Naive thymus-derived CD4-positive, alpha-beta T cell (primary cell): ENCODE results near the gene ZMAT3. TPM values are rescaled to one million over a fixed set of nuclear protein-coding genes. Genes with fewer than 3 reads are reported as not detected.
A peak's percentile ranks its signal among the peaks of the same experiment; 100 is the strongest.
"Not testable (repeated sequence)": the region's sequence is repeated elsewhere in the genome, so short reads cannot be mapped to it uniquely, and the experiment has no call there.

Experiments
- ATAC-seq: fragments of 150-1000 bp; cut with Tn5 transposase; 2 replicates; pipeline ENCODE4 v1.10.0; 2021; ENCODE audit warnings: mild to moderate bottlenecking, moderate library complexity
- CTCF ChIA-PET: fragments of 350-600 bp; sonication (Branson Sonifier 250); formaldehyde crosslinking; loops from one replicate; lab custom pipeline; 2021; ENCODE audit warnings: antibody characterized with exemption; lab: Charles Lee
- POLR2A ChIA-PET: fragments of 350-600 bp; sonication (Branson Sonifier 250); formaldehyde crosslinking; loops from one replicate; lab custom pipeline; 2021; ENCODE audit warnings: antibody characterized with exemption, inconsistent platforms; lab: Charles Lee
- DNase-seq, 9 donors: peaks; one replicate each; pipeline versions ENCODE4 v3.0.0 to v3.0.0-alpha.2; 2020 to 2022; ENCODE audit warnings: mixed read lengths in 1 of 9
- H3K27ac ChIP-seq: one replicate; pipeline ENCODE4 v1.7.0; 2013; ENCODE audit warnings: mild to moderate bottlenecking, low read depth, low read length, moderate library complexity
- H3K27me3 ChIP-seq, 2 donors: one replicate each; pipeline ENCODE4 v1.7.0; 2013; ENCODE audit warnings: low read length in 2 of 2, mild to moderate bottlenecking in 2 of 2, moderate library complexity in 2 of 2; ENCODE audit not compliant: control insufficient read depth in 2 of 2, insufficient read depth in 2 of 2
- H3K36me3 ChIP-seq, 3 experiments: 1 replicate in 2 of 3; 2 replicates in 1 of 3; pipeline ENCODE4 v1.7.0; 2013; ENCODE audit warnings: low read length in 3 of 3, mild to moderate bottlenecking in 3 of 3, moderate library complexity in 1 of 3; ENCODE audit not compliant: insufficient read depth in 3 of 3, control insufficient read depth in 2 of 3
- H3K4me1 ChIP-seq, 2 donors: one replicate each; pipeline ENCODE4 v1.7.0; 2013; ENCODE audit warnings: low read length in 2 of 2, mild to moderate bottlenecking in 2 of 2, moderate library complexity in 1 of 2; ENCODE audit not compliant: control insufficient read depth in 2 of 2, insufficient read depth in 2 of 2
- H3K4me3 ChIP-seq: 2 replicates; pipeline ENCODE4 v1.7.0; 2013; ENCODE audit warnings: mild to moderate bottlenecking, low read length
- H3K9me3 ChIP-seq, 3 experiments: 1 replicate in 2 of 3; 2 replicates in 1 of 3; pipeline ENCODE4 v1.7.0; 2013; ENCODE audit warnings: low read length in 3 of 3; ENCODE audit not compliant: control insufficient read depth in 2 of 3
- H3K27ac Mint-ChIP-seq, 9 donors: one replicate each; pipeline ENCODE4 v1.8.0; 2020 to 2022; ENCODE audit warnings: mixed read lengths in 9 of 9, mild to moderate bottlenecking in 8 of 9, moderate library complexity in 5 of 9, inconsistent platforms in 2 of 9
- H3K27me3 Mint-ChIP-seq, 5 donors: one replicate each; pipeline ENCODE4 v1.8.0; 2021 to 2022; ENCODE audit warnings: mixed read lengths in 5 of 5, mild to moderate bottlenecking in 1 of 5
- H3K36me3 Mint-ChIP-seq, 5 donors: one replicate each; pipeline ENCODE4 v1.8.0; 2020 to 2022; ENCODE audit warnings: mixed read lengths in 5 of 5, mild to moderate bottlenecking in 3 of 5, inconsistent platforms in 1 of 5
- H3K4me1 Mint-ChIP-seq, 7 donors: one replicate each; pipeline ENCODE4 v1.8.0; 2020 to 2022; ENCODE audit warnings: mixed read lengths in 7 of 7, mild to moderate bottlenecking in 3 of 7, inconsistent platforms in 1 of 7
- H3K4me3 Mint-ChIP-seq, 10 donors: one replicate each; pipeline ENCODE4 v1.8.0; 2020 to 2022; ENCODE audit warnings: mild to moderate bottlenecking in 10 of 10, mixed read lengths in 10 of 10, moderate library complexity in 6 of 10, inconsistent platforms in 2 of 10
- H3K9me3 Mint-ChIP-seq, 11 donors: one replicate each; pipeline ENCODE4 v1.8.0; 2020 to 2022; ENCODE audit warnings: mixed read lengths in 11 of 11, mild to moderate bottlenecking in 4 of 11, inconsistent platforms in 1 of 11, moderate library complexity in 1 of 11
- intact Hi-C, 2 donors: fragments of 100-400 bp; cut with micrococcal nuclease; formaldehyde crosslinking; loops; one replicate each; pipeline ENCODE4 v1.15.1; 2023
- polyA plus RNA-seq, 2 donors: library from polyadenylated mRNA; unstranded; fragments of 300-500 nt; fragmentation: Illumina TruSeq; gene quantifications; one replicate each; pipeline ENCODE4 v1.2.3, GENCODE V29; 2021
- total RNA-seq, 6 experiments: library from RNA in 5 of 6; stranded (reverse) in 5 of 6; gene quantifications; 1 replicate in 5 of 6; 2 replicates in 1 of 6; pipeline ENCODE4 v1.2.3 and lab custom pipeline; 2021 to 2026

Gene ZMAT3
- total and polyA plus RNA-seq, 7 experiments from 2014 or later: 16.7 to 26.0 (median 21.7) TPM

GRCh38 chr3:179067839-179068238 is 3.8 kb downstream of the ZMAT3 start:
- H3K9me3 ChIP-seq: no peaks in the 10 kb centered on the region
- H3K4me3 Mint-ChIP-seq: peak overlapping the region in 1 of 10 donors; percentile 21
- peaks cover 13% of the 10 kb centered on the region in 2 donors for H3K4me1 ChIP-seq
- peaks cover 31 to 89% (median 55%) of the 10 kb centered on the region in 7 donors for H3K4me1 Mint-ChIP-seq
- H3K4me3 ChIP-seq: no peak overlapping the region
- ChIA-PET CTCF (interaction anchor here (1.0 kb wide), 1 partner anchor 31 kb away, joined by 3 read pairs; no protein-coding TSS in a partner anchor), POLR2A (interaction anchor here (0.6 to 2.0 kb wide), 2 partner anchors 40 to 257 kb away, joined by 3 to 6 read pairs; no protein-coding TSS in a partner anchor)
- peaks cover 0 to 19% (median 5%) of the 10 kb centered on the region in 3 experiments for H3K36me3 ChIP-seq
- H3K36me3 Mint-ChIP-seq: peaks cover 3 to 36% (median 27%) of the 10 kb centered on the region in 5 donors
- no peaks in the 10 kb centered on the region for H3K9me3 Mint-ChIP-seq
- intact Hi-C loops: no loop called here
- H3K27ac Mint-ChIP-seq: no peak overlapping the region
- DNase-seq (no peak), ATAC-seq (no peak)
- no peak overlapping the region for H3K27ac ChIP-seq
- no peaks in the 10 kb centered on the region for H3K27me3 ChIP-seq
- no peaks in the 10 kb centered on the region for H3K27me3 Mint-ChIP-seq

DNA sequence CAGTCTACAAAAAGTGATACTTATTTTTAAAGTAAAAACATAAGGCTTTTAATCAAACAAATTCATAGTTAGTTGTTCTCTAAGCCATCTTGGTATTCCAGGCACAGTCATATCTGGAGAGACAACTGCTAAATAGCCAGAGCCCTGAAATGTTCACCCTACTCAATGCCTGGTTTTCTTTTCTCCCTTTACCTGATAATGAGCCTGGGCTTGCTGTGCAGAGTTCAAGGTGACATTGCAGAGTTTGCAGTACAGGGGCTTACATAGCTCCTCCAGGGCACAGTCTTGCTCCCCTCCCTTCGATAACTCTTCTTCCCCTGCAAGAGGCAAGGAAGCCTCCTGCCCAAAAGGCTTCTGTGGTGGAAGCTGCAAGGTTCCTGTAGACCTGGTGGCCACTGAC is 4.3 kb downstream of the ZMAT3 start:
- peaks cover 0 to 19% (median 5%) of the 10 kb centered on the region in 3 experiments for H3K36me3 ChIP-seq
- POLR2A ChIA-PET: interaction anchor here (0.6 to 2.0 kb wide), 2 partner anchors 39 to 133 kb away, joined by 3 to 6 read pairs; no protein-coding TSS in a partner anchor
- H3K36me3 Mint-ChIP-seq: peaks cover 3 to 38% (median 29%) of the 10 kb centered on the region in 5 donors
- peaks cover 33 to 89% (median 60%) of the 10 kb centered on the region in 7 donors for H3K4me1 Mint-ChIP-seq
- H3K4me3 ChIP-seq: no peak overlapping the region
- CTCF ChIA-PET: no interaction called here
- no peak for DNase-seq
- no peaks in the 10 kb centered on the region for H3K9me3 Mint-ChIP-seq
- H3K9me3 ChIP-seq: no peaks in the 10 kb centered on the region
- peak overlapping the region in 1 of 9 donors; percentile 59 for H3K27ac Mint-ChIP-seq
- intact Hi-C loops: no loop called here
- H3K4me3 Mint-ChIP-seq: peak overlapping the region in 1 of 10 donors; percentile 43
- ATAC-seq: no peak
- peaks cover 12 to 13% of the 10 kb centered on the region in 2 donors for H3K4me1 ChIP-seq
- H3K27me3 Mint-ChIP-seq: no peaks in the 10 kb centered on the region
- no peak overlapping the region for H3K27ac ChIP-seq
- H3K27me3 ChIP-seq: no peaks in the 10 kb centered on the region

DNA sequence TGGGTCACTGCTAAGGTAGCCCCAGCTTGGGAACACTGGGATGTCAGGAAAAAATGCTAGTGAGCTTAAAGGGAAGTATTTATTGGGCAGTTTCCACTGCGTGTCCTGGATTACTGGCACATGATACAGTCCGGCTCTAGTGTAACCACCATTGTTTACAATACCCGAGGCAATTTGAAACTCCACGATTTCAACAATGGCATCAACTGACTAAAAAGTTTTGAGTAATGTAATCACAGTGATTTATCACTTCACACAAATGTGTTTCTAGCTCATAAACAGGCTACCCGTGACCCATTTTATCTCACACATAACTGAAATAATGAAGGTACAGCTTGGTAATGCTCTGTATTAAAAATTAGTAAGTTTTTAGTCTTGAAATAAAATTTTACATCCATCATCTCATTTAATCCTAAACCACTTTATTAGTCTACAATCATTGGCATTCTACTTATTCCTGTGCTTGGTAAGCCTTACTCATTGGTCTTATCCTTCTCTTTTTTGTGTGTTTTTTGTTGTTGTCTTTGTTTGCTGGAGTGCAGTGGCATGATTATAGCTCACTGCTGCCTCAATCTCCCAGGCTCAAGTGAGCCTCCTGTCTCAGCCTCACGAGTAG is 7.6 kb downstream of the ZMAT3 start:
- Histone ChIP-seq H3K27me3 (no peaks in the 10 kb centered on the region), H3K4me3 (no peak overlapping the region), H3K9me3 (no peaks in the 10 kb centered on the region), H3K4me1 (peaks cover 0 to 5% of the 10 kb centered on the region in 2 donors), H3K27ac (no peak overlapping the region), H3K36me3 (peaks cover 0 to 19% (median 5%) of the 10 kb centered on the region in 3 experiments)
- DNase-seq (no peak), ATAC-seq (no peak)
- peaks cover 29 to 95% (median 64%) of the 10 kb centered on the region in 7 donors for H3K4me1 Mint-ChIP-seq
- no peaks in the 10 kb centered on the region for H3K27me3 Mint-ChIP-seq
- H3K36me3 Mint-ChIP-seq: peaks cover 3 to 58% (median 43%) of the 10 kb centered on the region in 5 donors
- peak overlapping the region in 1 of 10 donors; percentile 30 for H3K4me3 Mint-ChIP-seq
- H3K27ac Mint-ChIP-seq: no peak overlapping the region
- intact Hi-C loops: no loop called here
- ChIA-PET CTCF (interaction anchor here (0.8 to 1.5 kb wide), 2 partner anchors 48 to 251 kb away, joined by 3 to 4 read pairs; no protein-coding TSS in a partner anchor), POLR2A (interaction anchor here (0.6 to 3.6 kb wide), 3 partner anchors 8 to 210 kb away, joined by 3 to 13 read pairs (median 4); partner anchors contain the start of gene ZMAT3)
- no peaks in the 10 kb centered on the region for H3K9me3 Mint-ChIP-seq

- POLR2A ChIA-PET: no interaction called here
- no peak overlapping the region for H3K4me3 Mint-ChIP-seq
- no peak for DNase-seq
- ATAC-seq: no peak
- H3K27me3 Mint-ChIP-seq: no peaks in the 10 kb centered on the region
- H3K27ac ChIP-seq: no peak overlapping the region
- peaks cover 10 to 73% (median 47%) of the 10 kb centered on the region in 5 donors for H3K36me3 Mint-ChIP-seq
- intact Hi-C loops: no loop called here
- no peaks in the 10 kb centered on the region for H3K9me3 ChIP-seq
- H3K27me3 ChIP-seq: no peaks in the 10 kb centered on the region
- H3K4me1 Mint-ChIP-seq: peaks cover 8 to 55% (median 28%) of the 10 kb centered on the region in 7 donors
- peak overlapping the region in 1 of 9 donors; percentile 16 for H3K27ac Mint-ChIP-seq
- CTCF ChIA-PET: no interaction called here
- peaks cover 0 to 9% (median 0%) of the 10 kb centered on the region in 11 donors for H3K9me3 Mint-ChIP-seq
- no peaks in the 10 kb centered on the region for H3K4me1 ChIP-seq
- no peaks in the 10 kb centered on the region for H3K36me3 ChIP-seq
- H3K4me3 ChIP-seq: no peak overlapping the region
Observed at GRCh38 chr3:179056326-179056725, 15.3 kb downstream of the ZMAT3 start.

DNA sequence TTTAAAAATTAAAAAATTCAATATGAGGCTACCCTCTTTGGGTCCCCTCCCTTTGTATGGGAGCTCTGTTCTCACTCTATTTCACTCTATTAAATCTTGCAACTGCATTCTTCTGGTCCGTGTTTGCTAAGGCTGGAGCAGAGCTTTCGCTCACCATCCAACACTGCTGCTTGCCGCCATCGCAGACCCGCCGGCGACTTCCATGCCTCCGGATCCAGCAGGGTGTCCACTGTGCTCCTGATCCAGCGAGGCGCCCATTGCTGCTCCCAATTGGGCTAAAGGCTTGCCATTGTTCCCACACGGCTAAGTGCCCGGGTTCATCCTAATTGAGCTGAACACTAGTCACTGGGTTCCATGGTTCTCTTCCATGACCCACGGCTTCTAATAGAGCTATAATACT is 17.0 kb downstream of the ZMAT3 start:
- H3K27me3 Mint-ChIP-seq, H3K27me3 ChIP-seq, CTCF ChIA-PET, H3K27ac ChIP-seq, DNase-seq, H3K36me3 ChIP-seq, intact Hi-C loops, H3K9me3 ChIP-seq, ATAC-seq, H3K4me3 ChIP-seq, POLR2A ChIA-PET, H3K4me1 ChIP-seq: not testable (repeated sequence)
- Mint-ChIP-seq H3K27ac (peak overlapping the region in 2 of 9 donors; percentile 40 to 51), H3K36me3 (peaks cover 10 to 74% (median 48%) of the 10 kb centered on the region in 5 donors), H3K4me3 (peak overlapping the region in 1 of 10 donors; percentile 18), H3K4me1 (peaks cover 9 to 52% (median 31%) of the 10 kb centered on the region in 7 donors), H3K9me3 (peaks cover 0 to 23% (median 5%) of the 10 kb centered on the region in 11 donors)

GRCh38 chr3:179046497-179047353 is 24.9 kb downstream of the ZMAT3 start:
- CTCF ChIA-PET: interaction anchor here (0.6 kb wide), 1 partner anchor 97 kb away, joined by 3 read pairs; no protein-coding TSS in a partner anchor
- Histone ChIP-seq H3K9me3 (no peaks in the 10 kb centered on the region), H3K4me1 (peaks cover 0 to 11% of the 10 kb centered on the region in 2 donors), H3K4me3 (no peak overlapping the region), H3K27ac (no peak overlapping the region), H3K27me3 (no peaks in the 10 kb centered on the region), H3K36me3 (no peaks in the 10 kb centered on the region)
- H3K27ac Mint-ChIP-seq: peak overlapping the region in 7 of 9 donors; percentile 17 to 86 (median 58)
- intact Hi-C loops: no loop called here
- H3K4me1 Mint-ChIP-seq: peaks cover 33 to 80% (median 70%) of the 10 kb centered on the region in 7 donors
- H3K9me3 Mint-ChIP-seq: peaks cover 0 to 36% (median 8%) of the 10 kb centered on the region in 11 donors
- ATAC-seq: no peak
- DNase-seq: no peak
- POLR2A ChIA-PET: interaction anchor here (0.6 to 2.3 kb wide), 5 partner anchors 9 to 210 kb away, joined by 3 to 16 read pairs (median 3); partner anchors contain the start of gene ZMAT3
- H3K4me3 Mint-ChIP-seq: peak overlapping the region in 5 of 10 donors; percentile 5 to 44 (median 14)
- no peaks in the 10 kb centered on the region for H3K27me3 Mint-ChIP-seq
- H3K36me3 Mint-ChIP-seq: peaks cover 4 to 55% (median 32%) of the 10 kb centered on the region in 5 donors
